ENCODE data around the gene EPN3. TPM values are rescaled to one million over a fixed set of nuclear protein-coding genes. Genes with fewer than 3 reads are reported as not detected.
A peak's percentile ranks its signal among the peaks of the same experiment; 100 is the strongest.

EPN3 gene
- total RNA-seq, 1 donor from 2014 or later, result 0.35 TPM

DNA sequence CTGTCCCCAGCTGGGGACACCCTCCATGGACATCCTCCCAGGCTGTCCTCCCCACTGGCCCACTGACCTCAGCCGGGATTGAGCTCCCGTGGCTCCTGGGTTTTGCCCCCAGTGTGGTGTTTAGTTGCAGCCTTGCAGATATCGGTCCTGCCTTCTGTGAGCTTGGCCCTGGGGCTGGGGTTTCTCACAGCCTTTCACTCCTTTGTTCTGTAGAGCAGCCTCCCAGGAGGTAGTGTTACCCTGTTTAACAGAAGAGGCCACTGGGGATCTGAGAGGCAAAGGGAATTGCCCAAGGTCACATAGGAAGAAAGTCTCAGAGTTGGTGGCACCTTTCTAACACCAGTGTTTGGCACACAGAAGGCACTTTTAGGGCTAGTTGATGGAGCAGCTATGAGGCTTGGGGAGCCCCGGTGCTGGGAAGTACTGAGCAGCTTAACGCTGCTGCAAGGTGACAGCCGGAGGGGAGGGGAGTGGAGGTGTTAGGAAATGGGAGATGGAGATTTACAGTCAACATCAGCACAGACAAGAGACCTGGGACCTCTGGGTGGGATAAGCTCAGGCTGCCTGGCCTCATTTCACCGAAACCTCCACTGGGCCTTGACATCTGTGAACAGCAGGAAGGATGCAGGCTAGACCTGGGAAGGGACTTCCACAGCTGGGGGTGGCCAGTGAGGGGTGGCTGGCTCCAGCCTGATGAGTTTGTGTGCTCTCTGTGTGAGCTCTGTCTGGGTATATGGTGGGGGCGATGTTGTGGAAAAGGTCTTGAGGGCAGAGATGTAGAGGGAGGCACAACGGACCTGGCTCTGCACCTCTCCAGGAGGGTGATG, 54.1 kb downstream of the EPN3 start:
- no peak for DNase-seq (ENCODE audit: low spot score)
- no peak for ATAC-seq

DNA sequence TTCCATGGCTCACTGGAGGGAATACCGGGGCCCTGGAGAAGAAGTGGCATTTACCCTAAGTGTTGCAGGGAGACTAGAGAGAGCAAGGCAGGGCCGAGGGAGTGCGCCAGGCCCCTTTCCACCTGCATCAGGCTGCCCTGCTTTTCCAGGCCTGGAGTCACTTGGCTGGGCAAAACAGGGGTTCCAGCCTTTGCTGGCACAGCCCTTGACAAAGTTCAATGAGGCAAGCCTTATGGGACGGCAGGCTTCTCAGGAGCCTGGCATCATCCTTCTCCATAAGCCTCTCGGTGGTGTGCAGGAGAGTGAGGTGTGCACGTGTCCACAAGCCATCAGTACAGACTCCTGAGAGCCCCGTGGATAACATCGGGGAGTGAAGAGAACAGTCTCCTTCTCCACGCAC, 55.0 kb downstream of the EPN3 start:
- ATAC-seq (no peak), DNase-seq (ENCODE audit: low spot score) (no peak)

DNA sequence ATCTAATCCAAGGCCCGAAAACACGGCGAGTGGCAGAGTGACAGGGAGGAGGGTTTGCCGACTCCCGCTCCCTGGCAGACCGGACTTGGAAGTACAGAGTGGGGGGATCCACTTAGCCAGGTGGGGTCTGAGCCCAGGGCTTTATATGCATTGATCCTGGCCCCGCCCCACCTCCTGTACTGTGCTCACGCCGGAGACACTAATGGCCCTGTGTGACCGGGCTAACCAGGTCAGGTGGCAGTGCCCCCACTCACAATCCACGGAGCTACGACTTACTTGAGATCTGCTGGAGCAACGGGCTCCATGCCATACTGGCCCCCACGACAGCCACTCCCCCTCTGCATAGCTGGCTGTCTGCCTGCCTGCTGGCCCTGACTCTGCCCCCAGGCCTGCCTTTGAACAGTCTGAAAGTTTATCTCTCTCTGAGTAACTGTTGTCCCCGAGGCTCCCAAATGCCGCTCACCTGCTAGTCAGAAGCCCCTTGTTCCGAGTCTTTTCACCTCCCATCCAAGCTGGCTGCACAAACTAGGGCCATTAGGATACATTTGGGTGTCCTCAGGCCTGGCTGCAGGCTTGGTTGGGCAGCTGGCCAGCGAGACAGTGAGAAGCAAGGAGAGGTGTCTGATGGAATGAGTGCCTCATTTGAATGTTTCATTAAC, 56.0 kb downstream of the EPN3 start:
- ATAC-seq, result peak; percentile 8
- DNase-seq (ENCODE audit: low spot score), result no peak

DNA sequence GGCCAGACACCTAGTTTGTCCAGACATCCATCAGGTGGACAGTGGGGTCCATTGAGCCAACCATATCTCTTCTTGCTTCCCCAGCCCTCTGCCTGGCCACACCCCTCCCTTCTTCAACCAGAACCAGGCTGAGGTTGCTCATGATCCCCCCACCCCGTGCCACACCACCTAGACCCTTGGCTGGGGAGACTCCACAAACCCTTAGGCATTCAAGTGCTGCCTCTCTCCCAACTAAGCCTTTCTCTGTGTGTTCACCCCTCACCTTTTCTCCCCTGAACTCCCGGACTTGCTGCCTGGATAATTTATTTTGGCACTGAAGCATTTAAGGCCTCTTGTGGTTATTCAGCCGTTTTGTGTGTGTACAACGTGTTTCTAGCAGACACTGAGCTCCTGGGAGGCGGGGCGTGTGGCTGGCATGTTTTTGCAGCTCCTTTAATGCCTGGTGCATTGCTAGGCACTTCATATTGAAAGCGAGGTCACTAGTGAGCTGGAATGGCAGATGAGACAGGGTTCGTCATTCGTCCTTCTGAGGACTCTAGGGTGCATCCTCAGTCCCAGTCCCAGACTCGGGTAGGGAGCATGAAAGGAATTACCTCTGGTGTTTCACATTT, 56.7 kb downstream of the EPN3 start:
- DNase-seq (ENCODE audit: low spot score) (no peak), ATAC-seq (peak; percentile 66)

DNA sequence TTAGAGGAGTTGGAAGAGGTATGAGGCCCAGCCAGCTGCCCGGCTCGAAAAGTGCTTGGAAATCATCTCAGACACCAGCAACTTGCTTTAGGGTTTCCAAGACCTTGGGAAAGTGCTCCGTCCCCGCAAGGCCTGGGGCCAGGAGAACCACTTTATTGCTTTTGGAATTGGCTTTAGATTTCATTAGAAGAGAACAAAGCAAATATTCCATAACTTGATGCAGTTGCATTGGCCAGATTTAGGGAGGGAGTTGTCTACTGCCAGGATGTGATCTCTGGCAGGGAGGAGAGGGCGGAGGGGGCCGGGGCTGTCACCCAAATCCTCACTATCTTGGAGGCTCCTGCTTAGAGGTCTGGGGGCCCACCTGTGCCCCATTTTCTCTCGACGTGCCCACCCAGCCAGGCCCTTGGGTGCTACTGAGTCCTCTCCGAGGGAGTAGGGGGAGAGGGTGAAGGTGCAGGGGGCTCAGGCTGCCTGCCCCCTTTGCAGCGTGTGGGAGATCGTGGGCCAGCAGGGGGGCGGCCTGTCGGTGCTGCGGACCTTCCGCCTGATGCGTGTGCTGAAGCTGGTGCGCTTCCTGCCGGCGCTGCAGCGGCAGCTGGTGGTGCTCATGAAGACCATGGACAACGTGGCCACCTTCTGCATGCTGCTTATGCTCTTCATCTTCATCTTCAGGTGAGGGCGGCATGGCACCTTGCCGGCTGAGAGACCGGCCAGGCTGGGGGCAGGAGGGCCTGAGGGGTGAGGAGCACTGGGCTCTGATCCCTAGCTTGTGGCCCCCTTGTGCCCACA, 58.6 kb downstream of the EPN3 start:
- no peak for ATAC-seq
- no peak for DNase-seq (ENCODE audit: low spot score)

DNA sequence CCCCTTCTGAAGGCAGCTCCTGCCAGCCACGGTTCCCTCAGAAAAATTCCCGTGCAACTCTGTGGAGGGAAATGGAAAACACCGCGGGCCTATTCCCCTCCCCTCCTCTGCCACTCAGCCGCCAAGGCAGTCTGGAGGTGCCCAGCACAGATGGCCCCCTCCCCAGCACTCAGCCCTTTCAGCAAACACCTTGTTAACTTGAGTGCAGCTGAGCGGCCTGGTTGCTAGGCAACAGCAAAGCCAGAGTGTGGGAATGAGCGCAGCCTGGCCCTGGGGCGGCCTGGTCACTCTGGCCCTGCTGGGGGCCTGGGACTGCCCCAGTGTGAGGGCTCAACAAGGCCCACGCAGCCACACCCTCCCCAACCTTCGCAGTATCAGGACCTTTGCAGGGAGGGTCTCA, 60.8 kb downstream of the EPN3 start:
- no peak for DNase-seq (ENCODE audit: low spot score)
- no peak for ATAC-seq

Other genes starting within 250 kb of the EPN3 start
- gene XYLT2, start 186.6 kb upstream of the EPN3 start, total RNA-seq, result 10.4 TPM
- 38.9 TPM for gene MRPL27, start 159.6 kb upstream of the EPN3 start, total RNA-seq
- 0.13 TPM for gene EME1, start 159.5 kb upstream of the EPN3 start, total RNA-seq
- 47.3 TPM for gene LRRC59, start 135.2 kb upstream of the EPN3 start, total RNA-seq
- 56.1 TPM for gene ACSF2, start 106.5 kb upstream of the EPN3 start, total RNA-seq
- 12.4 TPM for gene CHAD, start 63.9 kb upstream of the EPN3 start, total RNA-seq
- 27.4 TPM for gene RSAD1, start 53.9 kb upstream of the EPN3 start, total RNA-seq
- gene MYCBPAP, start 24.3 kb upstream of the EPN3 start, total RNA-seq, result not detected
- gene SPATA20, start 14.4 kb downstream of the EPN3 start, total RNA-seq, result 40.6 TPM
- 0.10 TPM for gene CACNA1G, start 28.0 kb downstream of the EPN3 start, total RNA-seq
- 326 TPM for gene ABCC3, start 102.1 kb downstream of the EPN3 start, total RNA-seq
- 15.6 TPM for gene ANKRD40, start 175.2 kb downstream of the EPN3 start, total RNA-seq
- 43.6 TPM for gene LUC7L3, start 186.9 kb downstream of the EPN3 start, total RNA-seq
- gene ANKRD40CL, start 234.8 kb downstream of the EPN3 start, total RNA-seq, result not detected